ENCODE data around the gene ATP6V1B1.

ATP6V1B1 gene

GRCh38 chr2:71000780-71001591 is 65.3 kb downstream of the ATP6V1B1 start:
- TF ChIP-seq CTCF (IDR thresholded peaks at IDR 0.05): peak; percentile 95
- Histone ChIP-seq H3K27me3 (no peaks in the 10 kb centered on the region), H3K36me3 (no peaks in the 10 kb centered on the region), H3K27ac (peak overlapping the region; percentile 30), H3K4me1 (ENCODE audit: control insufficient read depth in 1 of 2, insufficient read depth in 1 of 2, low read depth in 1 of 2, low read length in 1 of 2) (peaks cover 28% of the 10 kb centered on the region in 2 experiments), H3K4me3 (ENCODE audit: low read depth in 1 of 2, low read length in 1 of 2) (peak overlapping the region; percentile 6 to 14), H3K9me3 (no peaks in the 10 kb centered on the region)

- no peaks in the 10 kb centered on the region for H3K36me3 ChIP-seq
- TF ChIP-seq CTCF (IDR thresholded peaks at IDR 0.05): no peak
- H3K27me3 ChIP-seq: no peaks in the 10 kb centered on the region
Observed at GRCh38 chr2:71001592-71001927, 65.9 kb downstream of the ATP6V1B1 start.

GRCh38 chr2:71001981-71002570 is 66.4 kb downstream of the ATP6V1B1 start:
- H3K9me3 ChIP-seq: no peaks in the 10 kb centered on the region
- peaks cover 26 to 27% of the 10 kb centered on the region in 2 experiments for H3K4me1 ChIP-seq (ENCODE audit: control insufficient read depth in 1 of 2, insufficient read depth in 1 of 2, low read depth in 1 of 2, low read length in 1 of 2)
- H3K27ac ChIP-seq: no peak overlapping the region
- TF ChIP-seq CTCF (IDR thresholded peaks at IDR 0.05): no peak
- H3K27me3 ChIP-seq: no peaks in the 10 kb centered on the region
- no peaks in the 10 kb centered on the region for H3K36me3 ChIP-seq
- no peak overlapping the region for H3K4me3 ChIP-seq (ENCODE audit: low read depth in 1 of 2, low read length in 1 of 2)

More at GRCh38 chr2:71001592-71001927, 65.9 kb downstream of the ATP6V1B1 start:
- no peaks in the 10 kb centered on the region for H3K9me3 ChIP-seq
- H3K4me3 ChIP-seq (ENCODE audit: low read depth in 1 of 2, low read length in 1 of 2): peak overlapping the region in 1 of 2 experiments; percentile 14
- no peak overlapping the region for H3K27ac ChIP-seq
- H3K4me1 ChIP-seq (ENCODE audit: control insufficient read depth in 1 of 2, insufficient read depth in 1 of 2, low read depth in 1 of 2, low read length in 1 of 2): peaks cover 26 to 27% of the 10 kb centered on the region in 2 experiments

GRCh38 chr2:71003396-71003795 is 67.7 kb downstream of the ATP6V1B1 start:
- Histone ChIP-seq H3K4me3 (ENCODE audit: low read depth in 1 of 2, low read length in 1 of 2) (no peak overlapping the region), H3K4me1 (ENCODE audit: control insufficient read depth in 1 of 2, insufficient read depth in 1 of 2, low read depth in 1 of 2, low read length in 1 of 2) (peaks cover 26 to 27% of the 10 kb centered on the region in 2 experiments), H3K36me3 (no peaks in the 10 kb centered on the region), H3K27ac (no peak overlapping the region), H3K27me3 (no peaks in the 10 kb centered on the region), H3K9me3 (no peaks in the 10 kb centered on the region)
- no peak for TF ChIP-seq CTCF (IDR thresholded peaks at IDR 0.05)

- Histone ChIP-seq H3K4me3 (ENCODE audit: low read depth in 1 of 2, low read length in 1 of 2) (no peak overlapping the region), H3K27me3 (no peaks in the 10 kb centered on the region), H3K9me3 (no peaks in the 10 kb centered on the region), H3K27ac (no peak overlapping the region), H3K36me3 (no peaks in the 10 kb centered on the region), H3K4me1 (ENCODE audit: control insufficient read depth in 1 of 2, insufficient read depth in 1 of 2, low read depth in 1 of 2, low read length in 1 of 2) (peaks cover 21 to 22% of the 10 kb centered on the region in 2 experiments)
- no peak for TF ChIP-seq CTCF (IDR thresholded peaks at IDR 0.05)
Observed at GRCh38 chr2:71003966-71004755, 68.5 kb downstream of the ATP6V1B1 start.
